GM15510 (cell line): ENCODE measurements around the gene CHN1.

Source experiments
- POLR2A ChIP-seq: IDR thresholded peaks from 3 replicates; pipeline ENCODE4 v1.6.1; 2011; ENCODE audit warnings: borderline replicate concordance; ENCODE audit not compliant: insufficient read length; ENCODE audit errors: extremely low read depth

The CHN1 gene

DNA sequence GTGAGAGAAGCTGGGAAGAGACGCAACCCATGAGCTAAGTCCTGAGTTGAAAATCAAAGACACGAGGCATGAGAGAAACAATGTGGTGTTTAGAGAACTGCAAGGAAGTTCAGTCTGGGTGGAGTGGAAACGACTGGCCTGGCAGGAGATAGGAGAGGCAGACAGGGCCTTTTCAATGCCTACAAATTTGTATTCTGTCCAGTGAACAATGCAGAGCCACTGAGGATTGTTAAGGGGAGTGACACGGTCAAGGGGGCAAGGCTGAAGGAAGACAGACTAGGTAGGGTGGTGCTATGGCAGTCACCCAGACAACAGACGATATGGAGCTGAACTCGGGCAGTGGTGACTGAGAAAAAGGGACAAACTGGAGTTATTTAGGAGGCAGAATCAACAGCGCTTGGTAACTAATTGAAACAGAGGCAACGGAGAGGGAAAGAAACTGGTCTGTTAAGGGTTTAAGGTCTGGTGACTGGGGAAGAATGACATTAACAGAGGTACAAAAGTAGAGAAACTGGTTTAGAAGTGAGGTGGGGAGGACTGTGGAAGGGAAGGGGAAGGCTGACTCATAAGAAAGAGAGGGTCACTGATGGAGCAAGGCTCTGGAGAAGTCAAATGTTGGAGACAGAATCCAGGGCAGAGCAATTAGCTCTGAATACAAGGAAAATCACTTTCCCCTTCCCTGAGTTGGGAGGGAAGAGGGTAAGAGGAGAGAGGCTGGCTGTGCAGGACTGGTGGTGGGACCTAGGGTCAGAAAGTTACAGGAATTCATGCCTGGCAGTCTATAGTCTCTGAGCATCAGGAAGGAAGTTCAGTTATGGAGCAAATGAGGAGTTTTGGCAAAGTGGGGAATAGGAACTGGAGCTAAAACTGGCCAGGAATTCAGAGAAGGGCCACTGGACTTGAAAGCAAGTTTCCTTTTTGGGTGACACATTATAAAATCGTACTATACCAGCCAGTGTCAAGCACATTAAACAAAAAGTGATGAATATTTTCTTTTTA lies 177.5 kb downstream of the CHN1 start:
- TF ChIP-seq POLR2A = no peak

DNA sequence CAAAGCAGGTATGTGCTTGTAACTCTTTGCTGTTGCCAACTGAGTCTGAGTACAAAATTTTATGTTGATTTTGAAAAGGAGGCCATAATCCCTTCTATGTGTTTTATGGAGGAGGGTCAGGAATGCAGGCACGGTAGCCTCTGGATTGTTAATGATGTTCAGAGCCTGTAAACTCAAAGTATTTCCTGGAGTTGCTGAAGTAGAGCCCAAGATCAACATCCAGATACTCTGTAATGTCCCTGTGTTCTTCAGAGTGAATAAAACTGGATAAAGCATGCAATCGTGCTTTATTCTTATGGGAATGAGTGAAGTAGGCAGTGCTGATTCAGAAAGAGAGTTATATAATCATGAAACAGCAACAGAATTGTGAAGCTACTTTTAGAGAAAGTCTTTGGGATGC lies 179.1 kb downstream of the CHN1 start:
- TF ChIP-seq POLR2A = no peak

DNA sequence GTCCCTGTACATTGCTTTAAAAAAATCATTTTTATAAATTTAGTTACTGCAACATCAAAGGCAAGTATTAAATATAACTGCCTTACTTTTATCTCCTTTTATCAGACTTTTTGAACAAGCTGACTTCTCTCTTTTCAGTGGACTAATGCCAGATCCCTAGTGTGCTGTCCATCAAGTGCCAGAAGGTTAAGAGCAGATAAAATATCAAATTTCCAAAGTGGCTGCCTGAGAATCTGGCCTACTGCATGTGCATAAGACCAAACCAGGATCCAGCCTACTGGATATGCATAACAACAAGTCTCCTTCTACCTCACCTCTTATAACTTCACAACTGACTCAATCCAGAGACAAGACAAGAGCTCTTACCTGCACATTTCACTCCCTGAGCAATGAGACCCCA lies 181.1 kb downstream of the CHN1 start:
- no peak for TF ChIP-seq POLR2A

DNA sequence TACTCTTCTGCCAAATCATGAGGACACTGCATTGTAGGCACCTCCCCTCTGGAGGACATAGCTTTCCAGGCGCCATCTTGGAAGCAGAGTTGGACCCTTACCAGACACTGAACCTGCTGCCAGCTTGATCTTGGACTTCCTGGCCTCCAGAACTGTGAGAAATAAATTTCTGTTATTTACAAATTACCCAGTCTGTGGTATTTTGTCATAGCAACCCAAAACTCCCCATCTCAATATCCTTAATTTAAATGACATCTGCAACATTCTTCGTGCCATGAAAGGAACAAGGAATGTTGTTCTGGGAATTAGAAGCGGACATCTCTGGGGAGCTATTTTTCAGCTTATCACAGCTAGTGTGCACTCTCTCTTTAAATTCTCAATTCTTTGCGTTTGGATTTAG lies 183.6 kb downstream of the CHN1 start:
- no peak for TF ChIP-seq POLR2A

DNA sequence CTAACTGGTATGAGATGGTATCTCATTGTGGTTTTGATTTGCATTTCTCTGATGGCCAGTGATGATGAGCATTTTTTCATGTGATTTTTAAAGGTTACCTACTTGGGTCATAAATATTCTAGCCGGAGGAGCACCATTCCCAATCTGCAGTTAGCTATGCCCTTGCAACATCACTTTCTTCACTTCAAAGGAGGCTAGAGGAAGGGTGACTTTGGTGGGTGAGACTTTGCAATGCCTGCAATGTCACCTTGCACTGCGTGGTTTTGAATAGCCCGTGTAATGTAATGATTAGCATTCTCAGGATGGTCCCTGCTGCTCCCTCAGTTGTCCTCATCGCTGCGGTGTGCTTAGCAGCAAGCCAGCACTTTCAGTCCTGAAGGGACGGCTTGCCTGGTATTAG lies 184.8 kb downstream of the CHN1 start:
- no peak for TF ChIP-seq POLR2A

DNA sequence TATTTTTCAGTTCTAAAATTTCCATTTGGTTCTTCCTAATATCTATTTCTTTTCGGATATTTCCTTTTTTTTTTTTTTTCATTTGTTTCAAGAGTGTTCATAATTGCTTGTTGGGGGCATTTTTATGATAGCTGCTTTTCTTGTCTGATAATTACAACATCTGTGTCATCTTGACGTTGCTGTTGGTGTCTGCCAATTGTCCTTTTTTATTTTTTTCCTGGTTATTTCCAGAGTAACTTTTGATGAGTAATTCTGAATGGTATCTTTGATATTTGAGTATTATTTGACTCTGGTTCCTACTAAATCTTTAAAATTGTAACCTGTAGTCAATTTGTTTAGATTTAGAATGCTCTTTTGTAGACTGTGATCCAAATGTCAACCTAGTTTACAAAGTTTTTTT lies 189.7 kb downstream of the CHN1 start:
- TF ChIP-seq POLR2A = no peak

DNA sequence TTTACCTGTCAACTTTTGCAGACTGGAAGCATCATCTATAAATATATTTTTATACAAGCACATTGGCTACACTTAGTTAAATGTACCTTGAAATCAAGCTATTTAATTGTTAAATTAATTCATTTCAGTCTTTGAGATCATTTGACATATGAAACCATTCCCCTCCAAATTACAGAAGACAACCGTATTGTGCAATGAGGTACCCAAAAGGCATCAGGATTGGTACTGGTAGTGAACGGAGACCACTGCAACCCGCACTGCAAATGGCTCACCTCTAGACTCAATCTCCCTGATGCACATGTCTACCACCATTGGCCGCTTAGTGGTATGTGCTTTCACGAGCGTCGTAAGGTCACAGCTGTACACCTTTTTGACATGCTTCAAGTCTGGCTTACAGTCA lies 193.1 kb downstream of the CHN1 start:
- TF ChIP-seq POLR2A = no peak

DNA sequence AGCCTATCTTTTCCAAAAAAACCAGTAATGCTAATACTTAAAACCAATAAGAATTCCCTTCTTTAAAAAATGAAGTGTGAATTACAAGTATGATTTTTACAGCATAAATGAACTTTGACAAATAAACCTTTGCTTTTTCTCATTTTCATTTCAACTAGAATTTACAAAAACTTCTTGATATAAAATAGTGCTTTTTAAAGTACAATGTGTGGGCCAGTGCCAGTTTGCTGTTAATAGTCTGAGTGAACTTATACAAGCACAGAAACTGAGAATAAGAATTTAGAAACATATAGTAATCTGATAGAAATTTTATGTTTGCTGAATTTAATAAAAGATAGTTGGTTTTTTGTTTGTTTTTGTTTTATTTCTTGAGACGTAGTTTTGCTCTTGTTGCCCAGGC lies 197.2 kb downstream of the CHN1 start:
- TF ChIP-seq POLR2A = no peak

DNA sequence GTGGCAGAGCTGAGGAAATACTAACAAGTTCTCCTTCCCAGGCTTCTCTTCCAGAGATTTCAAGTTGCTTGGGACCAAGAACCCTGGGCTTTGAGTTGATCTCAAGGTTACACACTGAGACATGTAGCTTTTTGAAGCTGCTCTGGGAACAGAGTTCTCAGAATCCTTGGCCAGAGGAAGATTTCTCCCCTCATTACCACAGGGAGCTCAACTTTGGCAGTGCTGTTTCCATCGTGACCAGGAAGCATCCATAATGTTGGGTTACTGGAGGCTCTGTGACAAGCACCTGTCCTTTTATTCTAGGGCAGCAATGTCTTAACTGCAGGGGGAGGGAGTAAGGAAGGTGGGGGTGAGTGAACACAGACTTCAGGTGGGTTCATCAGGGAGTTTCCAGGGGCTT lies 199.4 kb downstream of the CHN1 start:
- TF ChIP-seq POLR2A = no peak

DNA sequence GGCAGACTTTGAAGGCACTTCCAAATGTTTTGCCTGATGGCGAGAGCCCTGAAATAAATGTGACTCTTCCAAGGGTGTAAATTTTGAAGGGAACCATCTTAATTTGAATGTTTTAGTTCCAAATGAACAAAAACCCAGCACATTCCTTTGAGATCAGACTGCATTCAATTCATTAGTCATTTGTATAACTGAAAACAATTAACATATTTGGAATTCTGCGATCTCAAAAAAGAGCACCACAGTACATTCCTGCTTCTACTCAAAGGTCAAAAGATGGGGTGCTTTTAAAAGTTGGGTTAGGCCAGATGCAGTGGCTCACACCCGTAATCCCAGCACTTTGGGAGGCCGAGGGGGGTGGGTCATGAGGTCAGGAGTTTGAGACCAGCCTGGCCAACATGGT lies 202.7 kb downstream of the CHN1 start:
- TF ChIP-seq POLR2A = no peak

DNA sequence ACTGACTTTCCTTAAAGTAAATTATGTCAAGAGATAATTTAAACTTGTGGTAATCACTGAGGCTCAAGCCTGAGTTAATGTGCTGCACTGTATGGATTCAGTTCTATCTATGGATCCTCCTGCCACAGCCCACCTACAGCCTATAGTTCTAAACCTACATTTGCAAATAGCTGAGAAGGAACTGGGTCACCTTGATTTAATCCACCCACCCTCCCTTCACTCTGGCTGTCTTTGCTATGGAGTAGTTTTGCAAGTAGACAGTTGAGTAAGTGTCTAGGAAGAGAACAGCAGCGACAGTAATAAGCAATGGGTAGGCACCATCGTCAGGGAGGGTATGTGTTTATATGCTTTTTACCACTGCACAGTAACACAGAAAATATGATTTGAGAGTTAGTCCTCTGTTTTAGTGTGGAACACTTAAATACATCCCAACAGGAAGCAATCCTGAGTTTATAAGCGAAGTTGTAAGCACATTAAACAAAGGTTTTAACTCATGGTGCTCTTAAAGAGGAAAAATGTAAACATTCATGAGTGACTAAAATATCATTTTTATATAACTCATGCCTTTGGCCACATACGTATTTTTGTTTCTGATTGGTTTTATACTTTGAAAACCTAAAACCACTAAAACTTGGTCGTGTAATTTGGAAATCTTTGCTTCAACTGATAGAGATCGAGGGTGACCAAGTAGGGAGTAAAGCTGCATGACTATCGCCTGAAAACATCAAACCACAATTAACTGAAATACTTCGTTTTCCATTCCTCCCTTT lies 204.6 kb downstream of the CHN1 start:
- no peak for TF ChIP-seq POLR2A

DNA sequence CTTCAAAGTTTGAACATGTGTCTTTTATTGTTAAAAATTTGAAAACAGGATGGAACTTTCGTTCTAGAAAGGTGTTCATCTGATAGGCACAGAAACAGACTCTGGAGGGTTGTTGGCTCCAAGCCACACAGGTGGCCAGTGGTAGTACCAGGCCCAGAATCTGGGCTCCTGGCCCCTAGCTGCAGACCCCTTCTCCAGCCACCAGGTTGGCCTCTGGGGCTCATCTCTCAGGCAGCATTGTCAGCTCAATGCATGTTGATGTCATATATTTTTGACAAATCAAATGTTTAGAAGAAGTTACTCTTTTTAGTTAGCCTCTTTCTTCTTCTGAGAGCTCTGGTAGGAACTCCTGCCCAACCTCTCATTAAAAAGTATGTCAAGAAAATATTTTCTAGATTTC lies 206.4 kb downstream of the CHN1 start:
- TF ChIP-seq POLR2A = no peak

DNA sequence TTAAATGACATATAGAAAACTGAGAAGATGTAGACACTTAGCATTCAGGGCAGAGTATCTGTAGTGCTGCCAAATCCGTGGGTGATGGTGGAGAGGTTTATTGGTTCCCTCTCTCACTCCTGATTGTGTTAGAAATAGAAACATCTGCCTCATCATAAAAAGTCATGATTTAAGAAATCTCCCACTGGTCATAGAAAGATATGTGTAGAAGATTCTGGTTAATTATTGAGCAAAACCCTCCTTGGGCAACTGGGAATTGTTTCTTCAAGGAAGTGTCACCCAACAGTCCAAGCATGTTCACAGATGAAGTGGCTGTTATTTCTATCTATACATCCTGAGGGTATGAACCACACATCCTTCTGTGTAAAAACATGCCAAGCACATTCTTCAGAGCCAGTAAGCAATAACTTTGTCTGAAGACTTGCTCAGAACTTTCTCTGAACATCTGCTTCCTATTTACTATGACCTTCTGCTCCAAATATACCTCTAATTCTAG lies 207.4 kb downstream of the CHN1 start:
- no peak for TF ChIP-seq POLR2A

DNA sequence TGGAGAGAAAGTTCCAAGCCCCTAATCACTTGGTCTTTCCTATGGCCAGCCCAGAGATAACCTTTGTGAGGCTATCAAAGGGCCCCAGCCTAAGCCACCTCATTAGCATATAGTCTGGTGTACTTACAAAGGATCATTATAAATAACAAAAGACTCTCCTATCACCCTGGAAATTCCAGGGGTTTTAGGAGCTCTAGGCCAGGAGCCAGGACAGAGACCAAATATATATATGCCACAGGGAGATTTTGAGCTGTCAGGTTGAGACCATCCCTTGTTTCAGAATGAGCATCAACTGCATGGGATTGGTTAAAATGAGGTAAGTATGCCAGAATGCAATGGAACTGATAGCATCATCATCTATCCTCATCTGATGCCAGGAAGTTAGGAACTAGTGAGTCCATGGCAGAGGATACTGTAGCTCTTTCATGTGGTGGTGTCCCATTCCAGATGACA lies 208.8 kb downstream of the CHN1 start:
- TF ChIP-seq POLR2A = no peak

DNA sequence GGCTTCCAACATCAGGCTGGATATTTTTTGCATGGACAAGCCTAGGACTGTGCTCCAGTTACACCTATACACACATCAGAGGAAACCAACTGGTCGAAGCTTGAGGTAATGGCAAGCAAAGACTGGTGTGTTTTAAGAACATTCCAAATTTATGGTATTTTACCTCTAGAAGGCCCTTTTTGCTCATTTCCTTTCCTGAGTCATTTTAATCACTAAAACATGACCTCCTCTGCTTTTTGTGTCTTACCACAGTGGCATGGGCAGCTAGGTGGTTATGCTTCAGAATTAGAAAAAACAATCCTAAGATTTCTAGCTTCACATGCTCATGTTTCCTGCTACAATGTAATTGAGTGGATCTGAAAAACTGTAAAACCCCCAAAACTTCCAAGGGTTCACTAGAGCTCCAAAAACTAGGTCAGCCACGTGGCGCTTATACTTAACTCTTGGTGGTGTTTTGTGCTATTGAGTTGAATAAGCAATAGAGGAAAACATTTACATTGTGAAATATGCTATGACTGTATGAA lies 210.3 kb downstream of the CHN1 start:
- no peak for TF ChIP-seq POLR2A
